Muscle layer of duodenum (tissue), 2 donors: ENCODE data around the gene CELF5.

Experiments
- H3K27ac ChIP-seq: one replicate; pipeline ENCODE4 v1.7.0; 2013; ENCODE audit warnings: mild to moderate bottlenecking, low read length
- H3K27me3 ChIP-seq: one replicate; pipeline ENCODE4 v1.7.0; 2013; ENCODE audit warnings: low read depth, mild to moderate bottlenecking, control low read depth, low read length
- H3K36me3 ChIP-seq, 2 donors: one replicate each; pipeline ENCODE4 v1.7.0; 2013; ENCODE audit warnings: low read length in 2 of 2, control low read depth in 1 of 2, mild to moderate bottlenecking in 1 of 2; ENCODE audit not compliant: insufficient read depth in 2 of 2, control insufficient read depth in 1 of 2
- H3K4me1 ChIP-seq, 2 donors: one replicate each; pipeline ENCODE4 v1.7.0; 2013; ENCODE audit warnings: low read length in 2 of 2, mild to moderate bottlenecking in 2 of 2, control low read depth in 1 of 2, moderate library complexity in 1 of 2; ENCODE audit not compliant: insufficient read depth in 2 of 2, control insufficient read depth in 1 of 2
- H3K4me3 ChIP-seq, 2 donors: one replicate each; pipeline ENCODE4 v1.7.0; 2013; ENCODE audit warnings: low read length in 2 of 2, low read depth in 1 of 2, mild to moderate bottlenecking in 1 of 2
- H3K9me3 ChIP-seq, 2 donors: one replicate each; pipeline ENCODE4 v1.7.0; 2013; ENCODE audit warnings: low read length in 2 of 2, control low read depth in 1 of 2, mild to moderate bottlenecking in 1 of 2; ENCODE audit not compliant: control insufficient read depth in 1 of 2
- donor health status: healthy.

CELF5 gene

DNA sequence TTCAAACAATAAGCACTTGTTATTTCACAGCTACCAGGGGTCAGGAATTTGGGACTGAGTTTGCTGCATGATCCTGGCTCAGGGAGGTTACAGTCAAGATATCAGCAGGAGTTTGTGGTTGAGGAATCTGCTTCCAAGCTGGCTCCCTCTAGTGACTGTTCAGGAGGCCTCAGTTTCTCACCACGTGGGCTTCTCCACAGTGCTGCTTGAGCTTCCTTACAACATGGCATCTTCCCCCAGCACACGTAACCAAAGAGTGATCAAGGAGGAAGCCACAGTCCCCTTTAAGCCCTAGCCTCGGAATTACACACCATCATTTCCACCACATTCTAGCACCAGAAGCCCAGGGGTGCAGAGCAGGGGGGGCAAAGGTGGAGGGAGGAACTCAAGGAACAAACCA is 28.8 kb downstream of the CELF5 start:
- no peaks in the 10 kb centered on the region for H3K4me1 ChIP-seq
- no peaks in the 10 kb centered on the region for H3K36me3 ChIP-seq
- H3K9me3 ChIP-seq, result peaks cover 6 to 13% of the 10 kb centered on the region in 2 donors
- H3K4me3 ChIP-seq, result no peak overlapping the region
- H3K27me3 ChIP-seq, result peaks cover 6% of the 10 kb centered on the region
- H3K27ac ChIP-seq, result no peak overlapping the region

DNA sequence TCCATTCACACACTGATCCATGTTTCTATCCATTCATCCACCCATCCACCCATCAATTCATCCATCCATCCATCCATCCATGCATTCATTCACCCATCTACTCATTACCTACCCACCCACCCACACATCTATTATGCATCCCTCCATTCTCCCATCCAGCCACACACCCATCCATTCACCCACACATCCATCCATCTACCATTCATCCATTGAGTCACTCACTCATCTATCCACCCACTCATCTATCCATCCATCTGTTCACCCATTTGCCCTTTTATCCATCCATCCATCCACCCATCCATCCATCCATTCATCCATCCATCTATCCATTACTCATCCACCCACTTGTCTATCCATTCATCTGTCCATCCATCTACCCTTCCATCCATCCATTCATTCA is 30.1 kb downstream of the CELF5 start:
- Histone ChIP-seq H3K36me3 (no peaks in the 10 kb centered on the region), H3K27ac (no peak overlapping the region), H3K9me3 (peaks cover 6 to 13% of the 10 kb centered on the region in 2 donors), H3K4me3 (no peak overlapping the region), H3K27me3 (peaks cover 6% of the 10 kb centered on the region), H3K4me1 (no peaks in the 10 kb centered on the region)

DNA sequence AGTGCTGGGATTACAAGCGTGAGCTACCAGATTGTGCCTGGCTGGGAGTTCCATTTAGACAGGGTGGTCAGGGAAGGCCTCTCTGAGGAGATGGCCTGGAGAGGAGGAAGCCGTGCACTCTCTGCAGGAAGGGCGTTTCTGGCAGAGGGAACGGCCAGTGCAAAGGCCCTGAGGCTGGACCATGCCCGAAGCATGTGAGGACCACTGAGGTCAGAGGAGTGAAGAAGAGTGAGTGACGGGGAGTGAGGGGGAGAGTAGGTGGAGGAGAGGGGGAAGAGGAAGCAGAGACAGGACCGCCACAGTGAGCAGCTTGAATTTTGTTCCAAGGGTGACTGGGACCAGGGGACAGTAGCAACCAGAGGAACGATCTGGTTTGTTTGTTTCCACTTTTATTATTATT is 32.6 kb downstream of the CELF5 start:
- Histone ChIP-seq H3K4me1 (no peaks in the 10 kb centered on the region), H3K36me3 (no peaks in the 10 kb centered on the region), H3K27me3 (no peaks in the 10 kb centered on the region), H3K4me3 (no peak overlapping the region), H3K27ac (no peak overlapping the region), H3K9me3 (peaks cover 6 to 13% of the 10 kb centered on the region in 2 donors)

DNA sequence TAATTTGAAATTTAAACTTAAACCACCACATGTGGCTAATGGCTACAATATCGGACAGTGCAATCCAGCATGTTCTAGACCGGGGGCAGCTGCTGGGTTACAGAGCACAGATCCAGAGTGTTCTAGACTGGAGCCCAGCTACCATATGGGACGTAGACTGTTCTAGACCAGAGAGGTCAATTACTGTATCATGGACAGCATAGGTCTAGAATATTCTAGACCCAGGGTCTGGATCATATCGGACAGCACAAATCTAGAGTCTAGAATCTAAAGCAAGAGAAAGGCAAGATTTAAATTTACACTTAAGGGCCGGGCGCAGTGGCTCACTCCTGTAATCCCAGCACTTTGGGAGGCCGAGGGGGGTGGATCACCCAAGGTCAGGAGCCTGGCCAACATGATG is 37.9 kb downstream of the CELF5 start:
- Histone ChIP-seq H3K4me3 (no peak overlapping the region), H3K27ac (no peak overlapping the region), H3K36me3 (no peaks in the 10 kb centered on the region), H3K4me1 (no peaks in the 10 kb centered on the region), H3K9me3 (no peaks in the 10 kb centered on the region), H3K27me3 (no peaks in the 10 kb centered on the region)

DNA sequence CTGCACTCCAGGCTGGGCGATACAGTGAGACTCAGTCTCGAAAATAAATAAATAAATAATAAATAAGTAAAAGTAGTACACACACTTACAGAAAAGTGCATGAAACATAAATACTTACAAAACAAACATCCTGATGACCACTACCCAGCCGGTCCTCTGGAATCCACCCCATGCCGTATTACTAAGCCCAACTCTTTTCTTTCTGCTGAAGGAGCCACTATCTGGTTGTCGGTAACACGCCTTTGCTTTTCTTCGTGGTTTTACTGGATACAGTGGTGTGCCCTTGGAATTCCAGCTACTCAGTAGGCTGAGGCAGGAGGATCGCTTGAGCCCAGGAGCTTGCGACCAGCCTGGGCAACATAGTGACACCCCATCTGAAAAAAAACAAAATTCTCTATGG is 39.4 kb downstream of the CELF5 start:
- Histone ChIP-seq H3K4me1 (no peaks in the 10 kb centered on the region), H3K4me3 (no peak overlapping the region), H3K27ac (no peak overlapping the region), H3K36me3 (no peaks in the 10 kb centered on the region), H3K9me3 (no peaks in the 10 kb centered on the region), H3K27me3 (no peaks in the 10 kb centered on the region)

DNA sequence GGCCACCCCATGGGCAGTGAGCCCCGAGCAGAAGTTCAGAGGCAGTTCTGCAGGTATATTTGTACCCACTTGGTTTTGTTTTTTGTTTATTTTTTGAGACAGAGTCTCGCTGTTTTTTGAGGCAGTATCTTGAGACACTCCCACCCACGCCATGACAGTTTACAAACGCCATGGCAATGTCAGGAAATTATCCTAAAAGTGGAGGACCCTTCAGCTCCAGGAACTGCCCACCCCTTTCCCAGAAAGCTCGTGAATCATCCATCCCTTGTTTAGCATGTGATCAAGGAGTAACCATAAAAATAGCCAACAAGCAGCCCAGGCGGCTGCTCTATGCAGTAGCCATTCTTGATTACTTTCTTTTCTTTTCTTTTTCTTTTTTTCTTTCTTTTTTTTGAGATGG is 41.0 kb downstream of the CELF5 start:
- Histone ChIP-seq H3K27ac (no peak overlapping the region), H3K27me3 (peaks cover 6% of the 10 kb centered on the region)

DNA sequence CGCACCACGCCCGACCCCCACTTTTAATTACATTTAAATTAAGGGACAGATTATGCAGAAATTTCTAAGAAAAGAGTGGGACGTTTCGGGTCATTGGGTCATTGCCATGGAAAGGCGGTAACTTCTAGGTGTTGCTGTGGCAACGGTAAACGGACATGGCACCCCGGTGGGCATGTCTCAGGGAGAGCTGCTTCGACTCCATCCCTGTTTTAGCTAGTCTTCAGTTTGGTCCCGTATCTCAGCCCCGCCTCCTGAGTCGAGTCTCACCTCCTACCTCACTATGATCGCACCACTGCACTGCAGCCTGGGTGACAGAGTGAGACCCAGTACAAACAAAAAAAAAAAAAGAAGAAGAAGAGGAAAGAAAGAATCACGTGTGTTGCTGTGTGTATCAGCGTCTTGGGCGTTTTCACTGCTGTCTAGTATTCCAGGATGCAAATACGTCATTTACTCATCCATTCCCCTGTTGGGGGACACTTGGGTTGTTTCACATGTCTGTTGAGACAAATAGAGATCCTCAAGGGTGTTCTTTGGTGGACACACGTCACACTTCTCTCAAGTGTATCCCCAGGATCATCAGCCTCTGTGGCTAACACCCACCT is 41.7 kb downstream of the CELF5 start:
- Histone ChIP-seq H3K27me3 (peaks cover 6% of the 10 kb centered on the region), H3K36me3 (no peaks in the 10 kb centered on the region), H3K4me1 (no peaks in the 10 kb centered on the region), H3K4me3 (no peak overlapping the region), H3K27ac (no peak overlapping the region), H3K9me3 (no peaks in the 10 kb centered on the region)

More for the DNA sequence above, 41.0 kb downstream of the CELF5 start:
- Histone ChIP-seq H3K4me1 (no peaks in the 10 kb centered on the region), H3K9me3 (no peaks in the 10 kb centered on the region), H3K36me3 (no peaks in the 10 kb centered on the region), H3K4me3 (no peak overlapping the region)

DNA sequence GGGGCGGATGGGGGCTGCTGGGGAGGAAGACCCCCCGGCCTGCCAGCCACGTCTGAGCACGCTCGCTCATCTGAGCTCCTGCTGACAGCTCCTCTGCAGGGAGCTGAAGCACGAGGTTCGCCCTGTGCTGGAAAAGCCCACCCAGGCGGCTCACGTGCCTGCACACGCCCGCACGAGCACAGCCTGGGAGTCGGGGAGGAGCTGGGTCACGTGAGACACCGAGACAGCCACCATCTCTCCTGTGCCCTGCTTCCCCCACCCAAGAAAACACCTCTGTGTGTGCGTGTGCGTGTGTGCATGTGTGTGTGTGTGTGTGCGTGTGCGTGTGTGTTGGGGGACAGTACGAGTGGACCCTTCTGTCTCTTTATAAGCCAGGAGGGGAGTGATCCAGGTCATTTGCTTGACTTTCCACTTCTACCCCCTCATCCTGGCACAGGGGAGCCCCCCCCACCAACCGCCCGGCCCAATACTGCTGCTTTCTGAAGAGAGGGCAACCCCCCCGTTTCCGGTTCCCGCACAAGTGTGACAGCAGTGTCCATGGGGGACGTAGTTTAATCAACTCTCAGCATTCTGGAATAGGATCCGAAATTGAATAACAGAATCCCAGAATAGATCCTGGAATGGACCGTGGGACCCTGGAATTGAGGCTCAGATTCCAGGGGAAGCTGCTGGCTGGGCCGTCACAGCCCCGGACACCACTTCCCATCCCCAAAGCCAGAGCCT is 42.5 kb downstream of the CELF5 start:
- peaks cover 6% of the 10 kb centered on the region for H3K27me3 ChIP-seq
- no peak overlapping the region for H3K4me3 ChIP-seq

DNA sequence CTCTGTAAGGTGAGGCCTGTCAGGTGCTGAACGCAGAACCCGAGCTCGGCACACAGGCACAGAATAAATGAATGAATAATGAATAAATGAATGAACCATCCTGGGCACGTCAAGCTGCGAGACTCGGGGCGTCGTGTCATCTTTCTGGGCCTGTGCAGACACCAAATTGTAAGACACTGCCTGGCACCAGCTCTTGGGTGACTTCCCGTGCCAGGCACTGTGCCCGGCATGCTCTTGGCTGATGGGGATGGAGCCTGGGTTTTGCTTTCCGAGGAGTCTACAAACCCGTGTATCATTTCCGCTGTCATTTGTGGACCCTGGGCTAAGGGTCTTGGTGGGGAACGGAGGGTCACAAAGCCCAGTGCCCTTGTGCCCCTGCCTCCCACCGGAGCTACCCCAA is 43.9 kb downstream of the CELF5 start:
- Histone ChIP-seq H3K4me3 (no peak overlapping the region), H3K36me3 (no peaks in the 10 kb centered on the region), H3K4me1 (no peaks in the 10 kb centered on the region), H3K9me3 (peaks cover 6 to 10% of the 10 kb centered on the region in 2 donors), H3K27me3 (peaks cover 6% of the 10 kb centered on the region), H3K27ac (no peak overlapping the region)

More for the DNA sequence above, 42.5 kb downstream of the CELF5 start:
- H3K9me3 ChIP-seq, result no peaks in the 10 kb centered on the region
- no peak overlapping the region for H3K27ac ChIP-seq
- H3K36me3 ChIP-seq, result no peaks in the 10 kb centered on the region
- no peaks in the 10 kb centered on the region for H3K4me1 ChIP-seq

DNA sequence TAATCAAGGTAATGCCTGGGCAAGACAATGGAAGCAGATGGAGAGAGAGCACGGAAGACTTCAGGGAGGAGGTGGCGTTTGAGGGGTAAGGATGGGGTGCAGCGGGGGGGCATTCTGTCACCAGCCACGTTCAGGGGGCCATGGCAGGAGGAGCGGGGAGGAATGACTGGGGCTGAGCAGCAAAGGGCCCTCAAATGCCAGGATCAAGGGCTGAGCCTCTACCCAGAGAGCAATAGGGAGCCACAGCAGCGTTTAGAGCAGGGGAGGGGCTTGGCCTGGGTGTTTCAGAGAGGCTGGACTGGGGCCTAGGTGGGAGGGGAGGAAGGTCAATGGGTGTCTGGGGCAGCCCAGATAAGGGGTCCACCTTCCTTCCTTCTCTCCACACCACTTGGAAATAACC is 44.3 kb downstream of the CELF5 start:
- H3K27me3 ChIP-seq, result peaks cover 6% of the 10 kb centered on the region
- no peaks in the 10 kb centered on the region for H3K36me3 ChIP-seq
- peaks cover 8 to 12% of the 10 kb centered on the region in 2 donors for H3K9me3 ChIP-seq
- no peak overlapping the region for H3K27ac ChIP-seq
- no peak overlapping the region for H3K4me3 ChIP-seq
- no peaks in the 10 kb centered on the region for H3K4me1 ChIP-seq

DNA sequence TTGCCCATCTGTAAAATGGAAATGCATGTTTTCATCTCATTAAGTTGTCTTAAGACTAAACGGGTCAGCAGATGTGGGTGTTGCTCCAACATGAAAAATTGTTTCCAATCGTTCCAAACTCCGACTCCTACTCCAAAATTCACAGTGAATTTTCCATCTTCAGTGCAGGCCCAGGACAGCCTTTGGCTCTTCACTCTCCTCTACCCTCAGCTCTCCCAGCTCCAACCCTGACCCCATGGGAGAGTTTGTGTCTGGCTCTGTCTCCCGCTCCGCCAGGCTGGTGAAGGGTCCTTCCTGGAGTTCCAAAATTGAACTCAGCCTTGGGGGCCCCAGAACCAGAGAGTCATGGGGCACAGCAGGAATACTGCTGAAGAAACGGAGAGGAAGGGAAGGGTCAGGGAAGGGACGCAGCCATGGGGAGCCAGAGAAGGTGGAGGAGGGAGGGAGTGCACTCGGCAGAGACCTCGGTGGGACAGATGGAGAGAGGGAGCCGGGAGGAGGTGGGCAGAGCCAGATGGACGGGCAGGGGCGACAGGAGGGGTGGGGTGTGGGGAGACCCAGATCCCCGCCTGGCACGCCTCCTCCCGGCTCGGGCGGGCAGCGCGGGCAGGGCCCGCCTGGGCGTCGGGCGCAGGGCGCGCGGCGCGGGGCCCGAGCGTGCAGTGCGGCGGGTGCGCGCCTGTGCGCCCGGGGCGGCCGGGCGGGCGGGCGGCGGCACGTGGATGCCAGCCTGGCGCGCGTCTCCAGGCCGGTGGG is 45.6 kb downstream of the CELF5 start:
- H3K27ac ChIP-seq, result no peak overlapping the region
- H3K27me3 ChIP-seq, result peaks cover 18% of the 10 kb centered on the region
- no peaks in the 10 kb centered on the region for H3K4me1 ChIP-seq
- H3K9me3 ChIP-seq, result peaks cover 8 to 12% of the 10 kb centered on the region in 2 donors
- no peak overlapping the region for H3K4me3 ChIP-seq
- H3K36me3 ChIP-seq, result no peaks in the 10 kb centered on the region
